ENCODE results near the gene ASPHD2.

DNA sequence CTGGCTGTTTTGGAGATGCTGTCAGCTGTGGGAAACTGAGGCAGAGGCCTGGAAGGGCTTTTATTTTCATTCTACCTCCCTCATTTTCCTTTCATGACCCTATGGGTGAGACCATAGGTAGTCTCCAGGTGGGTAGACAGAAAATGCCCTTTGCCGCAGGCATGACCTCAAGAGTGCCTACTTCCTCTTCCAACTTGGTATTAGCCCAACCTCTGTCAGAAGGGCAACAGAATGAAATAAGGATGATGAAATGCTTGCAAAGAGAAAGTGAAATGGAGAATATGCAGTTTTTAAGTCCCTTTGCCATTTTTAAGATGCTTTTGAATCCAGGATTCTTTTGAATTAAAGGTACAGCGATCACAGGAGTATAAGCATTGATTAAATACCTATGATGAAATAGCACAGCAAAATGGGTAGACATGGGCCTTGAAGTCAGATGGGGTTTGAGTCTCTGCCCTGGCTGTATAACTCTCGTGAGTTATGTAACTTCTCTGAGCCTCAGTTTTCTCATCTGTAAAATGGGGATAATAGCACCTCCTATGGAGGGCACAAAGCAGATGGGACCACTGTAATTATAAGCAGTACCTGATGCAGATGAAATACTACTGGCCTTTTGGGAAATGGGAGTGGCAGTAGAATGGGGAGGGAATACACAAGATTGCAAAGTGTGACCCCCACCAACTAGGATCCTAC is 3.7 kb downstream of the ASPHD2 start:
- no peak for TF ChIP-seq EP300 (IDR thresholded peaks at IDR 0.05)
- TF ChIP-seq, protein P1, sequence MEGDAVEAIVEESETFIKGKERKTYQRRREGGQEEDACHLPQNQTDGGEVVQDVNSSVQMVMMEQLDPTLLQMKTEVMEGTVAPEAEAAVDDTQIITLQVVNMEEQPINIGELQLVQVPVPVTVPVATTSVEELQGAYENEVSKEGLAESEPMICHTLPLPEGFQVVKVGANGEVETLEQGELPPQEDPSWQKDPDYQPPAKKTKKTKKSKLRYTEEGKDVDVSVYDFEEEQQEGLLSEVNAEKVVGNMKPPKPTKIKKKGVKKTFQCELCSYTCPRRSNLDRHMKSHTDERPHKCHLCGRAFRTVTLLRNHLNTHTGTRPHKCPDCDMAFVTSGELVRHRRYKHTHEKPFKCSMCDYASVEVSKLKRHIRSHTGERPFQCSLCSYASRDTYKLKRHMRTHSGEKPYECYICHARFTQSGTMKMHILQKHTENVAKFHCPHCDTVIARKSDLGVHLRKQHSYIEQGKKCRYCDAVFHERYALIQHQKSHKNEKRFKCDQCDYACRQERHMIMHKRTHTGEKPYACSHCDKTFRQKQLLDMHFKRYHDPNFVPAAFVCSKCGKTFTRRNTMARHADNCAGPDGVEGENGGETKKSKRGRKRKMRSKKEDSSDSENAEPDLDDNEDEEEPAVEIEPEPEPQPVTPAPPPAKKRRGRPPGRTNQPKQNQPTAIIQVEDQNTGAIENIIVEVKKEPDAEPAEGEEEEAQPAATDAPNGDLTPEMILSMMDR (IDR thresholded peaks at IDR 0.05), result no peak
